Breast epithelium (tissue), 3 donors: ENCODE measurements around the gene BIRC6.

Experiments used
- POLR2A ChIP-seq: fragments of 450-650 bp; IDR thresholded peaks from one replicate; pipeline ENCODE4 v1.6.1; 2016; ENCODE audit warnings: antibody characterized with exemption, mild to moderate bottlenecking, moderate library complexity
- TF ChIP-seq, protein P1 (sequence below), 3 donors: fragments of 450-650 bp; IDR thresholded peaks; one replicate each; pipeline ENCODE4 v1.5.1; 2016 to 2017; ENCODE audit warnings: antibody characterized with exemption in 3 of 3, mild to moderate bottlenecking in 3 of 3, moderate library complexity in 3 of 3

DNA sequence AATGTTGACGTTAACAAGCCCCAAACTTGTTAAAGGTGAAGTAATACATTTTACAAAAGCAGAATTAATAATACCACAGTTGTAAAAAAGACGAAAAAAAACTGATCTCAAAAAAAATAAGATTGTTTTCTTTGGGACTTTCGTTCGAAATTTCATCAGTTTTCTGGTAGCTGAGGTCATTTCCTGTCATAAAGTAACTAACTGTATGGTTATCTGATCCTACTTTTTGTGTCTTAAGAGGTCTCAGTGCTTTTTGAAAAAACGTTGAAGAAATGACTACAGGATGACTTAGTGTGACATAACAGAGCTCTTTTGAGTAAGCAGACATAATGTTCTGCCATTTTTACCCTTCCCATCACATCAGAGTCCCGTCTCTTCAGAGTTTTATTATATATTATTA is 79.3 kb downstream of the BIRC6 start:
- TF ChIP-seq, protein P1, sequence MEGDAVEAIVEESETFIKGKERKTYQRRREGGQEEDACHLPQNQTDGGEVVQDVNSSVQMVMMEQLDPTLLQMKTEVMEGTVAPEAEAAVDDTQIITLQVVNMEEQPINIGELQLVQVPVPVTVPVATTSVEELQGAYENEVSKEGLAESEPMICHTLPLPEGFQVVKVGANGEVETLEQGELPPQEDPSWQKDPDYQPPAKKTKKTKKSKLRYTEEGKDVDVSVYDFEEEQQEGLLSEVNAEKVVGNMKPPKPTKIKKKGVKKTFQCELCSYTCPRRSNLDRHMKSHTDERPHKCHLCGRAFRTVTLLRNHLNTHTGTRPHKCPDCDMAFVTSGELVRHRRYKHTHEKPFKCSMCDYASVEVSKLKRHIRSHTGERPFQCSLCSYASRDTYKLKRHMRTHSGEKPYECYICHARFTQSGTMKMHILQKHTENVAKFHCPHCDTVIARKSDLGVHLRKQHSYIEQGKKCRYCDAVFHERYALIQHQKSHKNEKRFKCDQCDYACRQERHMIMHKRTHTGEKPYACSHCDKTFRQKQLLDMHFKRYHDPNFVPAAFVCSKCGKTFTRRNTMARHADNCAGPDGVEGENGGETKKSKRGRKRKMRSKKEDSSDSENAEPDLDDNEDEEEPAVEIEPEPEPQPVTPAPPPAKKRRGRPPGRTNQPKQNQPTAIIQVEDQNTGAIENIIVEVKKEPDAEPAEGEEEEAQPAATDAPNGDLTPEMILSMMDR (IDR thresholded peaks at IDR 0.05), result no peak
- no peak for TF ChIP-seq POLR2A
